NB4 (cell line): ENCODE data around the gene ACCSL.

Source experiments
- CTCF ChIP-seq: IDR thresholded peaks from one replicate; pipeline ENCODE4 v1.5.1; 2012; ENCODE audit warnings: low read depth, low read length
- MYC ChIP-seq: IDR thresholded peaks from 2 replicates; pipeline ENCODE4 v1.6.1; 2011; ENCODE audit warnings: low read depth, low read length
- POLR2A ChIP-seq: IDR thresholded peaks from 2 replicates; pipeline ENCODE4 v1.6.1; 2011; ENCODE audit warnings: mild to moderate bottlenecking; ENCODE audit not compliant: insufficient read length; ENCODE audit errors: extremely low read depth

DNA sequence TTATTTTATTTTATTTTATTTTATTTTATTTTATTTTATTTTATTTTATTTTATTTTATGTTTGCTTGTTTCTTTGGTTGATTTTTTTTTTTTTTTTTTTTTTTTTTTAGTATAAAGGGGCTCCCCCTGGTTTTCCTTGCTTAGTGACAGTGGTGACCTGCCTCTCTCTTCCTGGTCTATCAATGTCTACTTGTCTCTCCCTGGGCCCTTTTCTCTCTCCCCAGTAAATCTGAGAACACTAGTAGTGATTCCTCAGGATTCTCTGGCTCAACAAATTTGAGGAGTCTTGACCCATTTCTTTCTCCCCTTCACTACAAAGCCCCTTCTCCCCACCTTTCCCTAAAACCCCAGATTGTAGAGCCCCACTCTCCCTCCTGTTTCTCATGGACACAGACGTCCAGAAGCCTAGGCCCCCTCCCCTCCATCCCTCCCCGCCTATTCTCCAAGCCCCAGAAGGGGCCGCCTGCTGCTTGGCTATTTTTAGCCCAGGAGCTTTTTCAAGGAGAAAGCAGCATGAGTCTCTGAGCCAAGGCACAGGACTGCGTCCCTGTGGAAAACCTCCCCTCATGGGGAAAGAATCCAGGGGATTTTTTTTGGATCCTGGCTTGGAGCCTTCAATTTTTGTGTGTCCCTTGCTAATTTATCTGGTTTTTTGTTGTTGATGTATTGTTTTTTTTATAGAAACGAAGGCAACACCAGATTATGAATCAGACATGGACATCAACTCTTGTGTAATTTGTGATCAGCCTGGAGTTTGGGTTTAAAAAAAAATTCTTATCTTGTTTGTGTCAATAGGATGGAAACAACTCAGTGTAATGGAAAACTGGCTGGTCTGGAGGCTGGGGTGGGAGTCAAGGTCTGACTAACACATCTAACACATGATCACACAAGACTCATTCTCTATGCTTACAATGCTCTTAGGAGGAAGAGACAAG is 17.5 kb upstream of the ACCSL start:
- TF ChIP-seq CTCF, result no peak
- no peak for TF ChIP-seq POLR2A
- no peak for TF ChIP-seq MYC
